Activated CD4-positive, alpha-beta T cell treated with anti-CD3 and anti-CD28 coated beads for 4 hours (primary cell): ENCODE results near the gene USP48.

Experiments
- DNase-seq, 2 donors: peaks; one replicate each; pipeline ENCODE4 v3.0.0-alpha.2; 2020

Gene USP48

DNA sequence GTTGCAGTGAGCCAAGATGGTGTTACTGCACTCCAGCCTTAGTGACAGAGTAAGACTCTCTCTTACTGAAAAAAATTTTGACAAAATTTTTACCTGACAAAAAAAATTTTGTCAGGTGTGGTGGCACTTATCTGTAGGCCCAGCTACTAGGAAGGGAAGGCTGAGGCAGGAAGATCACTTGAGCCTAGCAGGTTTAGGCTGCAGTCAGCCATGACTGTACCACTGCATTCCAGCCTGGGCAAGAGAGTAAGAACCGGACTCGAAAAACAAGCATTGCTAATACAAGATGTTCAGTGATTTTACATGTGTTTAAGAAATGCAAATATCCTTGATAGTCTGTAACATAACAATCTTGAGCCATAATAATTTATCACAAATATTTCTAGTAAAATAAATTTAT is 46.9 kb downstream of the USP48 start:
- DNase-seq = no peak

DNA sequence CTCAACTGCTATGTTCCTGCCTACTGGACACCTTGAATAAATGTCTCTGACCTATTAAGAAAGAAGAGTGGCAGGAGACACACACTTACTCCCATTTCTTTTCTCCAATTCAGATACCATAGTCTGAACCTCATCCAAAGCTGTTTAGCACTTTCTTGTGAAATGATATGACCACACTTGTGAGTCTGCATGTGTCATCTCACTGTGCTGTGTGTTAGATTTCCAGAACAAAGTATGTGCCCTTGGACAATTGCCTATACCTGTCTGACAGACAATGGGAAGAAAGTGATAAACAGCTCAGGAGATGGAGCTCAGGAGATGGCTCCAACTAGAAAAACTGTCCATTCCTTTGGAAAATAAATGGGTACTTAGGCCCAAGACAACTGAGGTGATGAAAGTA is 48.4 kb downstream of the USP48 start:
- no peak for DNase-seq

DNA sequence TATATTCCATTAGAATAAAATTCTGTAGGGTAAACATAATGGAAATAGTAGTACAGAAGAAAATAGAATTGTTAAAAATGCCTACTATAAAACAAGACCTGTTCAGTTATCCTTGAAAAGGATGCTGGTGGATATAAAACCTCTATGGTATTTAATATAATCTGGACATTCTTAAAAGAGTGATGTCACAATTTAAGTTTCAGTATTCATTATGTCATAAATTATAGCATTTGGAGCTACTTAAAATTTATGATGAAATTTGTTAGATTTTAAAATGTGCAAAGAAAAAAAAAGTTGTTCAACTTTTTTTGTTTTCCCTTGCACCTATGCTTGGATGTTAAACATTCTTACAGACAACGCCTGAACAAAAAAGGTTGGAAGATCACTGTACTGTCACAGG is 50.3 kb downstream of the USP48 start:
- no peak for DNase-seq

DNA sequence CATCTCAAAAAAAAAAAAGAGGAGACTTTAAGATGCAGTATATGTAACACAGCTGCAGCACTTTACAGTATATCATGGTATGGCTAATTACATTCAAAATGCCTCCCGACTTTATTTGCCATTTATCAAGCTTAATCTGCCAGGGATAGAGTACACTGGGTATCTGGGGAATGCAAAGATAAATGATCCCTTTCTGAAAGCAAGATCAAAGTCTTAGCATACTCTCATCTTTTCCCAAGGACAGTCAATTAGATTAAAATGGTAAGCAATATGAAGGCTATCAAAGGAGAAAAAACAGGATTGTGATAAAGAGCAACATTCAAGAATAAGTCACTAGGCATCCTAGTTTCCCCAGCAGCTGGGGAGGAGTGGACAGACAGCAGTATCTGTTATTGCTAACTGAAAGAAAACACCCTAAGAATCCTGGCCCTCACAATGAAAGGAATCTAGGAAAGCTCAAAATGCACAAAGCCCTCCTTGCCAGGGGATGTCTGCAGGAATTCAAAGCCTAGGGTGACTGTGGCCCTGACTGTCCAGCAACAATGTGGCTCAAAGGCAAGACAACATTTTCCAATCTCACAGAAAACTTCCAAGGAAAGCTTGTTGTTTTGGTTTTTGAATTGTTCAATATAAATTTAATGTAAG is 57.1 kb downstream of the USP48 start:
- DNase-seq = no peak

DNA sequence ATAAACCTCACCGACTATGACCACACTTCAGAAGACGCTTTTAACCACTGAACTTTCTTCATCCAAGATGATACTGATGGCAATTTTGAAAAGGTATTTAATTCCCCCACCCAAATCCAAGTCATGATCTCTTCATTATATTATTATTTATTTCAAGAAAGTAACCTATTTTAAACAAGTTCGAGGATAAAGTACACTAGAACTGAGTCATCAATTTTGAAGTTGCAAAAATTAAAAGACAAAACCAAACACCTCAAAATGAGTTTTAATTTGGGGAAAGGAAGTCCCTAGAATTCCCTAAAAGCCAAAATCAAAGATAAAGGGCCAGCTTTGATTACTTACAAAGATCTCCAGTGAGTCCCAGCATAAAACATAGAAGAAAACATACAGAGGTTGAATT is 58.4 kb downstream of the USP48 start:
- DNase-seq = no peak

DNA sequence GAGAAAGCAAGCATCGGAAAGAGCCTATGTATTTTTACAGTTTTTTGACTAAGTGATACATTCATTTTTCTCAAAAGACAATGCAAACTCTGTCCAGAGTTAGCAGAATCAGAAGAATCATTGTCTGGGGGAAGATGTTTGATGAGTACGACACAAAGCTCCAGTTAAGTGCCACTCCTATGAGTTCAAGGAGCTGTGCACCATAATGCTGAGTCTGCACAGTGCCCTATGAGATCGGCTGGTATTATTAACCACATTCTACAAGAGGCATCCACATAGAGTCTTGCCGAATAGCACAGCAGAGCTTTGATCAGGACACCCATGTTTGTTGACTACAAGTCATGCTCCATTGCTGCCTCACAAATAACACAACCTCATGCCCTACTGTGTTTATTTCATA is 58.9 kb downstream of the USP48 start:
- DNase-seq = no peak

DNA sequence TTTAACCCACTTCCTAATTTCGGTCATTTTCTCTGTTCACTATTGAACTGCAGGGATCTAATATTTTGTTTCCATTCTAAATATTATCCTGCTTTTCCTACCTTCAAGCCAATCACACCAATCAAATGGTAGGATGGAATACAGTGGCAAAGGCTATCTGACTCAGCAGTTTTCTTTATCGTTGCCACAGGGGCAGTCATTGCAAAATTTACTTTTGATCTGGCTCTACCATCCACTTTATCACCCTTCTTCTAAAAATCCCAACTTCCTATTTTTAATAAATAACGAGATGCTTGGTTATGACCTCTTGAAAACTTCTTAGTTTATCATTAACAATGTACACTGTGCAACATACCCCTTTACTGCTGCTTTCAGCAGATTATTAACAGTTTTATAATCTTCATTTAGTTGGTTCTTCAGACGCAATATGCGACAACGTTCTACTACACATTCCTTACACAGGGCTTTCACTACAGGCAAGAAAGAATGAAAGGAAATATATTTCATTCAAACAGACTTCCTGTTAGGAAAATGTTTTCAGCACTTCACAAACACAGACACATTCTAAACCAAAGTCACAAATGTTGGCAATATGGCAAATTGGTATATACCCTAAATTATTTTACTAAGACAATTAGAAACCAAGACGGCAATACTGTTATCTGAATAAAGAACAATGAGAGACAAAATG is 61.5 kb downstream of the USP48 start:
- DNase-seq = no peak

DNA sequence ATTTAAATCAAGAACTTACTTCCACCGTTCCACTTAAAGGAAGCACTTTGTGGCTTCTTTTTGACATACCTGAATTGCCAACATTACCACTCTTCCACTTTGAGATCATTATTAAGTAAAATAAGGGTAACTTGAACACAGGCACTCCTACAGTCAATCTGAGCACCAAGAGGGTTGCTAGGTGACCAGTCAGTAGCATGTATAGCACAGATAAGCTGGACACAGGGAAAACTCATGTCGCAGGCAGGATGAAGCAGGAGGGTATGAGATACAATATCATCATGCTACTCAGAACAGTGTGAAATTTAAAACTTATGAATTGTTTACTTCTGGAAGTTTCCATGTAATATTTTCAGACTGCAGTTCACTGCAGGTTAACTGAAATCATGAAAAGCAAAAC is 66.8 kb downstream of the USP48 start:
- no peak for DNase-seq

DNA sequence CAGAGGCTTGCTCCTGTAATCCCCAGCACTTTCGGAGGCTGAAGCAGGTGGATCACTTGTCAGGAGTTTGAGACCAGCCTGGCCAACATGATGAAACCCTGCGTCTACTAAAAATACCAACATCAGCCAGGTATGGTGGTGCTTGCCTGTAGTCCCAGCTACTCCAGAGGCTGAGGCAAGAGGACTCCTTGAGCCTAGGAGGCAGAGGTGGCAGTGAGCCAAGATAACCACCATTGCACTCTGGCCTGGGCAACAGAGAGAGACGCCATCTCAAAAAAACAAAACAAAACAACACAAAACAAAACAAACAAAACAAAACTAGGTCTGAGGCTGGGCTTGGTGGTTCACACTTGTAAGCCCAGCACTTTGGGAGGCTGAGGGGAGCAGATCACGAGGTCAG is 75.1 kb downstream of the USP48 start:
- no peak for DNase-seq

DNA sequence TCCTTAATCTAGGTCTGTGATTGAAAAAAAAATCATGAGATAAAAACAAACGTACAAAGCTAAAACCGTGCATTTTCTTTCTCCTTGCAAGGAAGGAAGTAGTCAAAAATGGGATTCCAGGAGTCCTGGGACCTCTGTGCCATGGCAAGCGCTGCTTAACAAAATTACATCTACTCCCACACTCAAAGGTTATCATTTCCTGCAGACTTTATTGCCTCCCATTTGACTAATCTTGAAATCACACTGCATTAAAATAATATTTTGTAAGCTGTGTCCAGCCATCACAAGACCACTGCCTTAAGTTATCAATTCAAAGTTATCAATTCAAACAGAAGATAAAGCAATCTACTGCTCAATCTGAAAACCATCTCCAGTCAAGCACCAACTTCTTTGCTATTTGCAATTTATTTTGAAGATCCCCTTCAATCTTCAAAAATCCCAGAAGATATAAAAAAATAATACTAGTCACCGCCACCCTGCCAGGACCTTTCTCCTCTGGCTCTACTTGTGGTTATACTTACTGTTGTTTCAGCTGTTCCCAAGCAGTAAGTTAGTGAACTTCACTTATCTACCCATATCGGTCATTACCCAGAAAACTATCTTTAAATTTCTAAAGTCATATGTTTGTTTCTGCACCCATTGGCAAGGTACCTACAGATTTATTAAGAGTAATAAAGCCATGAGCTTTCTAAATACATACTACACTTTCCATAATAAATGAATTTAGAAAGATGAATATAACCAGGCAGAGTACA is 75.7 kb downstream of the USP48 start:
- no peak for DNase-seq

DNA sequence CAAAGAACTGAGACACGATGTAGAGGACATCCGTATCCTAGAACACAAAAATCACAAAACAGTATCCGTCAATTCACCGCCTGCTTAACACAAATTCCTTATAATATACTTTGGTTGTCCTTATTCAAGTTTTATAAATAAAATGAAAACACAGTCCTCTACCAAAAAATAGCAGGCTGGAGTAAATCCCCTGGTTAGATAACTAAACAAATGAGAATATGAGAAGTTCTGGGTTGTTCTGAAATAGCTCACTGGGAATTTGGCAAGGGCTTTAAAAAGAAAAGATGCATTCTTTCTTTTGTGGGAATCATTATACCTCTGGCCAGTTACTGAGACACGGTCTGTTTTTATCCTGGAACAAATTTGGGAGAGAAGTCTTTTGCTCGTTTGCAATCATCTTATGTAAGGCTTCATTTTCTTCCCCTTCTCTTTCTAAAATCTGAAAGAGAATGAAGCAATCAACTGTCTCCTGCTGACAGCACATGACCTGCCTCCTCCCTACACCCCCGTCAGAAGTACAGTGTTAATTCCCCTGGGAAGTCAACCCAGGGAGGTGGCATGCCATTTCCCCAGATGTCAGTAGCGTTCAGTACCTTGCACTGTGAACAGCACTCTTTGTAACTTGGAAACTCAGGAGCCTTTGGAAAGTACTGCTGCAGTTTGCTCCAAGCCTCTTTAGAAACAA is 76.7 kb downstream of the USP48 start:
- no peak for DNase-seq

DNA sequence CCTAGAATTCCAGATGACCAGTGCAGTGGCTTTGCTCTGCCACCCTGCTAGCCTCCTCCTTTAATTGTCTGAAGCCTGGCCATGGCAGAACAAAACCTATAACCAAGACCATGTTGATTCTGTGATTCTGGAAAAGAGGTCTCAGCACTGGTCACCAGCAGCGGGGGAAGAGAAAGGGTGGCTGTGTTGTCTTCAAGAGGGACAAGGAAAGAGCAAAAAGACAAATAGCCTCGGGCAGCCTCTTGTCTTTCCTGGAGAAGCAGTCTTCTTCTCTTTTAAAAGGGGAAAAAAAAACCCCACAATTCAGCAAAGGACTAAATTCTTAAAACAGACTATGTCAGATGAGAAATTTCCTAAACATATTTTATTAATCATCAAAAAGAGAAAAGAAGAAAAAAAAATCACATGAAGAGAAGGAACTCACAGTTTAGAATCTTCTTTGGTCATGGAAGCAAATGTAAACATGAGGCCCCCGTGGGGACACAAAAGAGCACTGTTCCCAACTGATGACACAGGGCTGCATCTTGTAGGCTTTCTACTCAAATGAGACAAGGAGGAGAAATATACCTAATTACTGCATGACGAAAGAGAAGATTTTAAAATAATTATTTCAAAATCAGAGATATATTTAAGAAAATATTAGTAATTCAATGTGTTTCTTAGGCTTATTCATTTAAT is 77.5 kb downstream of the USP48 start:
- DNase-seq = no peak

DNA sequence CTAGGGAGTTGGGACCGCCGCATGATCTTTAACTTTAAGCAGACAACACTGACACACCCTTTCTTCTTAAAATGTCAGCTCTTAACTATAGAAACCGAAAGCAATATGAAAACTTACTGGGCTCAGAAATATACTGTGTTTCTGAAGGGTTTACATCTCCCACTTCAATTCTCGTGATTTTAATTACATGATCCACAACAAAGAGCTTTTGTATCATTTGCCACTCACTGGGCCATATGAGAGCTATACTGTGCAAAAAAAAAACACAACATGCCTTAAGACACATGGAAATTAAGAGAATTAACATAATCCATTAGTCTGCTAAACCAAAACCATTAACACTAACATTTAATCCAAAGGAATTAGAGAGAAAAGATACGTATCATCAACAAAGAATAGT is 78.8 kb downstream of the USP48 start:
- no peak for DNase-seq

DNA sequence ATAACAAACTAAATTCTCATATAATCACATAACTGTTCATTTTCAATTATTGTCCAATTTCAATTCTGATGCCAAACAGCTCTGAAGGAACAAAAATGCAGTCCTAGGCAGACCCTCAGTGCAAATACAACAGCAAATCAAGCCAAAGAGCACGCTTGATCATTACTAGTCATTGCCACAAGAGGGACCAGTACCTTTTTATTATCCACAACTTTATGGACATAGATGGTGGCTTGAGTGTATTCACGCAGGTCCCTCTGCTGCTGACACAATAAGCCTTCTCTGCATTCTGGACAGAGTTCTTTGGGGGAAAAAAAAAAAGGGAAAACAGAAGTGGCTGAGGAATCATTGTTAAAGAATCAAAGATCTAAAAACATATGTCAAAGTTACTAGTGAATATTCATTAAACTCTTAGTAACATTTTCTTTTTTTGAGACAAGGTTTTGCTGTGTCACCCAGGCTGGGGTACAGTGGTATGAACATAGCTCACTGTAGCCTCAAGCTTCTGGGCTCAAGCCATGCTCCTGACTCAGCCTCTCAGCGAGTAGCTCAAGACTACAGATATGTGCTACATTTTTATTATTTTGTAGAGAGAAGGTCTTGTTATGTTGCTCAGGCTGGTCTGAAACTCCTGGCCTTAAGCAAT is 79.5 kb downstream of the USP48 start:
- DNase-seq = no peak

DNA sequence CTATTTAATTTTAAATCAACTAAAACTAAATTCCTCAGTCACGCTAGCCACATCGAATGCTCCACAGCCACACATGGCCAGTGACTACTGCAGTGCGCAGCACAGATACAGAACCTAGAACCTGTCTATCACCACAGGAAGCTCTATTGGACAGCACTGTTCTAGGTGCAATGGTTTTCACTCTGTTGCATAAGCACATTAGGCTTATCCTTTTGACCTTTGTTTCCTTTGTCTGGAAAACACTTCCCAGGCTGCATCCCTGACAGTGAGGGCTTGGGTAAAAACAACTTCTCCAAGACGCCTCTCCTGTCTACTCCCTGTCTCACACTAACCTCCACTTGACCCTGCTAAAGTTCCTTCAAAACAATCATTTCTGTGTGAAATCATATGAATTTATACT is 80.2 kb downstream of the USP48 start:
- no peak for DNase-seq

DNA sequence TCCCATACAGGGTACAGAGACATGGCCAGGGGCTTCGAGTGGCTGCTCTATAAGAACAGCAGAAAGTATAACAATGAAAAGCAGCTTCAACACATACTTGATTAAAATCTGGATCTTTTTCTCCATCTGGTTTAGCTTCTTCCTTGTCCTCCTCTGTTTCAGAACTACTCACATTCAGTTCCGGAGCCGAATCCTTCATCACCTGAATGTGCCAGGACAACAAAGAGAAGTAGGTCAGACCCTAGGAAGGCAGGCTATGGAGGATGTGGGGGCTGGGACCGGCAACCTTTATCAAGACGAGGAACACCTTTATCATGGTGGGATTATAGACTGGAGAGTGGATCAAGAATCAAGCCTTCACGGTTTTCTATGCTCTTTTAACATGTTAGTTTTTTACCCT is 81.5 kb downstream of the USP48 start:
- DNase-seq = no peak

DNA sequence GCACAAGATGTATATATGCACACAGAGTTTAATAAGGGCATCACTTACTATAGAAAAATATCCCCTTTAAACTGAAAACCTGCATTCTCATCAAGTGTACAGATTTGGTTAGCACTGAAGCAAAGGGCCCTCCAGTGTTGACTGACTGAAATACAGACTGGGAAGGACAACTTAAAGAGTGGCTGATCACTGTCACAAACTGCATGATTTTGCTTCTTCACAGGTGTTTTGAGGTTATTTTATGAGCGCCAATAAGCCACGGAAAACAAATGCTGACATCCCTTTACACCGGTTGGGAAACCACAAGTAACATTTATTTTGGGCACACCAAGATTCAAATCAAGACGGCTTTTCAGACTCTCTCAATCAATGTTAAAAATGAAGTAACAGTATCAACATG is 82.9 kb downstream of the USP48 start:
- DNase-seq = no peak

DNA sequence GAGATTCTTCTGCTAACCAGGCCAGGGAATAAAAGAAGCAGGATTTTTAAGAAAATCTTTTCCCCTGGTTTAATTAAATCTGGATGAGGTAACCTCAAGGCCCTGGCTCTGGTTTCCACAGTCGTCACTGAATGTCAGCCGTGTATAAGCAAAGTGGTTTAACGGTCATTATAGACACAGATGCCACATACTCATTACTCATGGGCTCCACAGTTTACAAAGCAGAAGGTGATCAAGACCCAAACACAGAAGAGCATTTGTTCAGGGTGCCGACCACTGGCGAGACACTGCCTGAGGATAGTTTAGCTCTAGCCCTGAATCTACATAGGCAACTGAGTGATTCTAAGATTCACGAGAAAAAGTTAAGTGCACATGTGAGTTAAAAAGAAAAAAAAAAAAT is 86.0 kb downstream of the USP48 start:
- DNase-seq = no peak

DNA sequence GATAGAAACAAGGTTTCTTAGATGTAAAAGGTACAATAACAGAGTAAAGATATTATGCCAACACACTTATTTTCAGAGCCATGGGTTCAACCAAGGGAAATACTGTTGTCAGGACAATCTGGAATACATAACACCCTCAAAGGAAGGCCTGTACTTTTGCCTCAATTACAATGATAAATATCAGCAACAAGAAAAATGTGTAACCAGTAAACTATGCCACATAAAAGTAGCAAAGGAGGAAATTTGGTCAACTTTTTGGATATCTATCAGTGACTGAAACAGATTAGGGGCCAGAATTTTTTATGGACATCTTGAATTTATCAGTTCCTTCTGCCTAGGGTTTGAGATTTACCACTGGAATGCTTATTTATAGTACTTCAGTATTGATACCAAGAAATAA is 89.2 kb downstream of the USP48 start:
- DNase-seq = no peak

DNA sequence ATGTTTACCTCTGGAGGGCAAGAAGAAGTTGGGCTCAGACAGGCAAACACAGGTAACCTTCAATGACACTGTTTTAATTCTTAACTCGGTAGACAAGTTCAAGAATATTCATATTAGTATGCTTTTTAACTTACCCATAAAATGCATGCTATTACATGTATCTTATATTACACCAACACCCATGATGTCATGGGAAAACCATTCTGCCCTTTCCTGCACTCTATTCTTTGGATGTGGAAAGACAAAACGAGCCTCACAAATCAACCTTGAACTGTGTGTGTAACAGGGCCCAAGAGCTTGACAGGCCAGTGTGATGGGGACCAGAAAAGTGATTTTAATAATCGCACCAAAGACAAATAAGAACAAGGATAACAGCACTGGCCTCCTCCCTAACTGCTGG is 91.2 kb downstream of the USP48 start:
- no peak for DNase-seq

DNA sequence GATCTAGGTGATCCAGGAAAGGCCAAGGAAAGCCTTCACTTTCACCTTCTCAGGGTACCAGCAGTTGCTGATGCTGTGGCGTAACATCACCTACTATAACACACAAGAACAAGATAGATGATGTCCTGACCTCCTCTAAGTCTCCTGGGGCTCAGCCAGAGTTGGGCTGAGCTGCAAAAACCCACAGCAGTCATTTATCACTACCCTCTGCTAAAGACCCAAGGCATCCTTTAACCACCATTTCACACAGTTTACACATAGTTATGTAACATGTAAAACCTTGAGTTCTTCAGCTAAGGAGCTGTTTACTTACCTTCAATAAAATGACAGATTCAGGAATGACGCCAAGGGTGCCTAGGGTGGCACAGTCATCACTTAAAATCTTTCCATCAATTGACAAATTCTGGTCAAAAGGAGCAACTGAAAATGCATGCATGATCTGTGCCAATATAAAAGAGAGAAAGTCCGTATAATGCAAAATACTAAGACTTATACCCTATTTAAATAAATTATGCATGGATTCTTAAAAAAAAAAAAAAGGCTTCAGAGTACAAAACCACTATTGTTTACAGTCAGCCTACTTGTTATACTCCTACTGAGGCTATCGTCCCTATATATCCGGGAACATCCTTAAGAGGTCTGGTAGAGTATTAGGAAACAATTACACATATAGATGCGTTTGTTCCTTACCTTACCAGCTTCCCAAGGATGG is 93.1 kb downstream of the USP48 start:
- DNase-seq = no peak

DNA sequence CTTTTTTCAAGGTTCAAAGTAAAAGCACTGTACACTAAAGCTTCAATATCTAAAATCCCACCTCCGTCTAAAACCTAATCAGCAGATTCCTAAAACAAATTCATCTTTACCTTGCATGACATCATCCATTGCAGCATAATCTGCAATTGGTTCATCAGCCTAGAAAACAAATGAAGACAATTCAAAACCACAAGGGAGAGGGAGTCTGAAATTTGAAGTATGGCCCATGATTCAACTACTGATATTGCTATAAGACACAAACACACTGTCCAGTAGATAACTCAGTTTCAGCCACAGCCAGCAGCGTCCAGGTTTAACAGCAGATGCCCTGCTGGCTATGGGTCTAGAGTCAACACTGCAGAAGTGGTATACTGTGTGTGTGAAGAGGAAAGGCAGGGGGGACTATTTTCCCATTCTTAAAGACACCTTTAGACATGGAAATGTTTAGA is 95.8 kb downstream of the USP48 start:
- no peak for DNase-seq
